ENCODE data around the gene PMPCA. TPM values are rescaled to one million over a fixed set of nuclear protein-coding genes. Genes with fewer than 3 reads are reported as not detected.
A peak's percentile ranks its signal among the peaks of the same experiment; 100 is the strongest.

PMPCA gene
- total and polyA plus RNA-seq, 2 of the 8 experiments (the other 6 are each of a cell fraction or from before 2014, with no cell fraction given) = 60.0 to 88.2 TPM

- POLR2A ChIA-PET (ENCODE audit: partially characterized antibody) = interaction anchor here (0.8 to 14.6 kb wide), 21 partner anchors 10 to 480 kb away, joined by 3 to 139 read pairs (median 5); partner anchors contain the start of genes DNLZ, ENTR1 and PMPCA
- H3K79me2 ChIP-seq (ENCODE audit: control insufficient read depth in 1 of 2, insufficient read depth in 2 of 2, low read length in 2 of 2) = peaks cover 0 to 26% of the 10 kb centered on the region in 2 experiments; a peak in 2 of 4 replicates
- peak; percentile 26; the same call in 1 of the 2 replicates for TF ChIP-seq POLR2AphosphoS5 (IDR thresholded peaks at IDR 0.05; ENCODE audit: low read depth, low read length)
- TF ChIP-seq JUND (IDR thresholded peaks at IDR 0.05; ENCODE audit: low read length) = no peak
- no peak for TF ChIP-seq CBX5 (IDR thresholded peaks at IDR 0.05; ENCODE audit: low read depth, low read length)
- no peak for TF ChIP-seq ASH2L (IDR thresholded peaks at IDR 0.05; ENCODE audit: low read length)
Observed at GRCh38 chr9:136401173-136401922, 9.1 kb upstream of the PMPCA start.

More at GRCh38 chr9:136401173-136401922, 9.1 kb upstream of the PMPCA start:
- H4K8ac ChIP-seq (ENCODE audit: extremely low read depth, insufficient read depth, low read length) = peak overlapping the region; percentile 15; the same call in 1 of the 2 replicates
- no peak for FAIRE-seq
- no peak overlapping the region for H3K9ac ChIP-seq (replicated peaks in 1 of 4; ENCODE audit: extremely low read depth in 1 of 4, low read depth in 3 of 4, low read length in 3 of 4)
- no peak overlapping the region for H2AK5ac ChIP-seq (ENCODE audit: low read depth, low read length)
- no peak overlapping the region for H3K56ac ChIP-seq (replicated peaks; ENCODE audit: insufficient read length, low read depth, low read length)
- CTCF ChIA-PET (ENCODE audit: partially characterized antibody) = interaction anchor here (0.5 to 3.4 kb wide), 23 partner anchors 8 to 275 kb away, joined by 3 to 26 read pairs (median 4); partner anchors contain the start of genes ENTR1 and PMPCA
- H4K5ac ChIP-seq (ENCODE audit: insufficient read length, low read depth, low read length) = no peak overlapping the region
- H3K27me3 ChIP-seq (replicated peaks in 1 of 4; ENCODE audit: control insufficient read depth in 3 of 4, extremely low read depth in 1 of 4, insufficient read depth in 3 of 4, low read length in 3 of 4) = no peaks in the 10 kb centered on the region
- H2BK120ac ChIP-seq (replicated peaks; ENCODE audit: low read depth, low read length) = no peak overlapping the region
- no peak overlapping the region for H3K23ac ChIP-seq (ENCODE audit: insufficient read length)
- no peak overlapping the region for H2AFZ ChIP-seq (ENCODE audit: low read length)
- H3K18ac ChIP-seq (ENCODE audit: extremely low read depth, low read length) = no peak overlapping the region
- peak overlapping the region; percentile 7 for H3K4ac ChIP-seq (replicated peaks; ENCODE audit: insufficient read length, low read depth, low read length)
- no peak overlapping the region for H2BK20ac ChIP-seq (ENCODE audit: low read length)
- H3K27ac ChIP-seq (ENCODE audit: low read depth, low read length) = peak overlapping the region; percentile 19; the same call in 1 of the 2 replicates
- H3K36me3 ChIP-seq (ENCODE audit: control insufficient read depth in 2 of 4, insufficient read depth in 4 of 4, low read length in 3 of 4) = peaks cover 24 to 52% (median 43%) of the 10 kb centered on the region in 4 experiments
- H3K23me2 ChIP-seq (ENCODE audit: low read depth, low read length) = peaks cover 6% of the 10 kb centered on the region; the same call in 1 of the 2 replicates
- no peak overlapping the region for H3K4me2 ChIP-seq (ENCODE audit: insufficient read depth in 1 of 2, low read depth in 2 of 2, low read length in 2 of 2)
- H3K4me3 ChIP-seq (ENCODE audit: extremely low read depth in 1 of 4, insufficient read depth in 2 of 4, low read depth in 3 of 4, low read length in 4 of 4) = no peak overlapping the region
- H3K79me1 ChIP-seq (ENCODE audit: low read depth, low read length) = peaks cover 12% of the 10 kb centered on the region; the same call in 1 of the 2 replicates
- 93% methylated on average over 18 of the region's 18 CpGs; no CpG with 5 or more reads in 1 of the 2 experiments for WGBS, 2 experiments (ENCODE audit: extremely low coverage in 1 of 2, insufficient coverage in 1 of 2, insufficient read length in 1 of 2, insufficient replicate concordance in 2 of 2, low coverage in 1 of 2, low lambda C conversion rate in 2 of 2, missing lambda C conversion rate in 1 of 2)
- H4K20me1 ChIP-seq (replicated peaks in 1 of 2; ENCODE audit: control insufficient read depth in 1 of 2, insufficient read depth in 2 of 2, low read length in 2 of 2) = peaks cover 2 to 11% of the 10 kb centered on the region in 2 experiments
- no peak for DNase-seq (ENCODE audit: low read depth in 1 of 2, low spot score in 2 of 2)
- no peak overlapping the region for H2BK12ac ChIP-seq (ENCODE audit: low read depth, low read length)
- H3K14ac ChIP-seq (ENCODE audit: insufficient read length) = no peak overlapping the region
- H3K4me1 ChIP-seq (replicated peaks in 1 of 4; ENCODE audit: control insufficient read depth in 3 of 4, insufficient read depth in 4 of 4, low read length in 3 of 4) = peaks cover 0 to 10% (median 7%) of the 10 kb centered on the region in 4 experiments; a peak in 5 of 7 replicates
- H4K91ac ChIP-seq (replicated peaks; ENCODE audit: insufficient read length, low read length) = no peak overlapping the region
- no peak overlapping the region for H2BK5ac ChIP-seq (ENCODE audit: low read depth, low read length)
- no peak overlapping the region for H2BK15ac ChIP-seq (ENCODE audit: low read length)
- no peaks in the 10 kb centered on the region for H3K9me3 ChIP-seq (ENCODE audit: insufficient read depth in 2 of 2, low read depth in 1 of 2, low read length in 1 of 2)

Measured in H1 (cell line).